Astrocyte of the spinal cord (primary cell): ENCODE measurements around the gene MEI4.

Experiments used
- DNase-seq: peaks from one replicate; pipeline ENCODE4 v3.0.0; 2011; ENCODE audit warnings: low read depth, low spot score
- H3K4me3 ChIP-seq: 2 replicates; pipeline ENCODE4 v1.5.1; 2011; ENCODE audit warnings: low read depth, mild to moderate bottlenecking, low read length, moderate library complexity
- CTCF ChIP-seq: IDR thresholded peaks from 2 replicates; pipeline ENCODE4 v1.5.1; 2012; ENCODE audit warnings: low read depth, mild to moderate bottlenecking, low read length, inconsistent platforms
- in situ Hi-C: cut with HindIII; loops from 2 replicates; pipeline ENCODE4 v1.10.0; 2017; ENCODE audit warnings: low sequenced_read_pairs

Gene MEI4

GRCh38 chr6:77796824-77797809, 144.3 kb downstream of the MEI4 start:
- in situ Hi-C loops = no loop called here
- TF ChIP-seq CTCF = no peak
- no peak overlapping the region for H3K4me3 ChIP-seq
- no peak for DNase-seq

DNA sequence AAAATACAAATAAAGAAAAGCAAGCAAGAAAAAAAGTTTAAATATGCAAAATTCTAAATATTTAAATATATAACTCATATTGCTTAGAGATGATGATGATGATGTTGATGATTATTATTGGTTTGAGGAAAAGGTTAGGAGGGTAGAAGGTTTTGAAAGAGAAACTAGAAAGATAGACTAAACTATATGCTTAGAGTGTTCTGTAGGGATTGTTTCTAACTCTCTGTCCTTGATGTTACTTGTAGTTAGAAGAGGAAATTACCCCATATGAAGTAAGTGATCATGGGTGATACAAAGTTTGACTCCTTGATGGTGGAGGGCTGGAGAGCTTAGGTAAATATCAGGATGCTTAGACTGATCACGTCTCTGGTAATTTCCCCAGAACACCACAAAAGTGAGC, 159.5 kb downstream of the MEI4 start:
- no peak overlapping the region for H3K4me3 ChIP-seq
- no peak for DNase-seq
- no peak for TF ChIP-seq CTCF
- in situ Hi-C loops = no loop called here

DNA sequence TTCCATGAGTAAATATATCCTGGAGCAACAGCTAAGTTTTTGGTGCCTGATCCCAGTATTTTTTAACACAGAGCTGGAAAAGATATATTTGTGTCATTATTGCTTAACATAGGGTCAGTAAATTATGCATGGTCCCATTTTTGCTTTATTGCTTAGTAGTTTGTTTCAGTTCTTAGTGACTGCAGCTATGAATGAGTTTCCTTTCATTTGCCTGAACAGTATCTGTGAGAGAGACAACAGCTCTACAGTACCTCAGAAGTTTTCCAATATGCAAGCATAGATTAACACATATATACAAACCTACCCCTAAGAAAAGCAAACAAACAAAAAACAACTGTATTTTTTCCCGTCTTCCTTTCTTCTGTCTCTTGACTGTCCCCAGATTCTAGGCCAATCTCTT, 160.3 kb downstream of the MEI4 start:
- in situ Hi-C loops = no loop called here
- DNase-seq = no peak
- no peak for TF ChIP-seq CTCF
- H3K4me3 ChIP-seq = no peak overlapping the region

DNA sequence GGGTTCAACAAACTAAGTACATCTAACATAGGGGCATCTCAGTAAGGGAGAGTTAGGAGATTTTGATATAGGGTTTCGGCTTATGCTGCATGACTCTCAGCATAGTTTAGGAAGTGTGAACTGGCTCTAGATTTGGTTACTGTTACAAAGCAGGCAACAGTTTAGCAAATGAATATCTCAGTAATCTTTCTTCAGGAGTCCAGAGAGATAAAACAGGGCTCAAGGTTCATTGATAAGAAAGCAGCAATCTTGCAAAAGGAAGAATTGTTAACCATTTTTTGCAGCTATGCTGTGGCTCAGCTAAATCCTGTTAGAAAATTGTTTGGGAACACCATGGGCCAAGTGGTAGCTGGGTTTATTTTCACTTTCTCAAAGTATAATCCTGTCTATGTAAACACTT, 161.3 kb downstream of the MEI4 start:
- no peak overlapping the region for H3K4me3 ChIP-seq
- TF ChIP-seq CTCF = no peak
- in situ Hi-C loops = no loop called here
- DNase-seq = no peak

DNA sequence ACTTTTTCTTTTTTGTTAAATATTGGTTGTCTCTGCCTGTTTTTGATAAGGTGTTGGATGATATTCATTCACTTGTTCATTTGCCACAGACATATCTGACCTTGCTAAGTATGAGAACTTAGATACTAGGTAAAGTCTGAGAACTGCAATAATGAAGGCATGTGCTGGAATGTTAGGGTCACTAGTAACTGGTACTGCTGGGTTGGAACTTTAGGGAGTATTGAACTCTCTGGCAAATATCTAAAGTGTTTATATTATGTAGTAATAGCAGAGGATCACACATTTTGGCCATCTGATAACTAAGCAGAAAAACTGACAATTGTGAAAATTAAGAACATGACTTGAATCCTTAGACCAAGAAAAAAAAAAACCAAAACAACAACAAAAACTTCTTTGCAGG, 162.7 kb downstream of the MEI4 start:
- no peak overlapping the region for H3K4me3 ChIP-seq
- no peak for DNase-seq
- in situ Hi-C loops = no loop called here
- TF ChIP-seq CTCF = no peak

- TF ChIP-seq CTCF = no peak
- H3K4me3 ChIP-seq = no peak overlapping the region
Observed at GRCh38 chr6:77816766-77817270, 164.0 kb downstream of the MEI4 start.

More at GRCh38 chr6:77816766-77817270, 164.0 kb downstream of the MEI4 start:
- DNase-seq = no peak
- in situ Hi-C loops = no loop called here
